Measurements from ENCODE around the gene ALDH18A1.

DNA sequence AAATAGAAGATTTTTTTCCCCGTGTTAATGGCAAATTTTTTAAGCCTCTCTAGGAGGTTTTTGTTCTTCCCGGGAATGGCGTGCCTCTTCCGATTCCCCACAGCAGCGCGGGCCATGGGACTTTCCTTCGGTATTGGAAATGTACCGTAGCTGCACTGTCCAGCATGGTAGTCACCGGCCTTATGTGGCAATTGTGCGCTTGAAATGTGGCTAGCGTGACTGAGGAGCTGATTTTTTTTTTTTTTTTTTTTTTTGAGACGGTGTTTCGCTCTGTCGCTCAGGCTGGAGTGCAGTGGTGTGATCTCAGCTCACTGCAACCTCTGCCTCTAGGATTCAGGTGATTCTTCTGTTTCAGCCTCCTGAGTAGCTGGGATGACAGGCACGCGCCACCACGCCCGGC, 38.2 kb upstream of the ALDH18A1 start:
- TF ChIP-seq, protein P1, sequence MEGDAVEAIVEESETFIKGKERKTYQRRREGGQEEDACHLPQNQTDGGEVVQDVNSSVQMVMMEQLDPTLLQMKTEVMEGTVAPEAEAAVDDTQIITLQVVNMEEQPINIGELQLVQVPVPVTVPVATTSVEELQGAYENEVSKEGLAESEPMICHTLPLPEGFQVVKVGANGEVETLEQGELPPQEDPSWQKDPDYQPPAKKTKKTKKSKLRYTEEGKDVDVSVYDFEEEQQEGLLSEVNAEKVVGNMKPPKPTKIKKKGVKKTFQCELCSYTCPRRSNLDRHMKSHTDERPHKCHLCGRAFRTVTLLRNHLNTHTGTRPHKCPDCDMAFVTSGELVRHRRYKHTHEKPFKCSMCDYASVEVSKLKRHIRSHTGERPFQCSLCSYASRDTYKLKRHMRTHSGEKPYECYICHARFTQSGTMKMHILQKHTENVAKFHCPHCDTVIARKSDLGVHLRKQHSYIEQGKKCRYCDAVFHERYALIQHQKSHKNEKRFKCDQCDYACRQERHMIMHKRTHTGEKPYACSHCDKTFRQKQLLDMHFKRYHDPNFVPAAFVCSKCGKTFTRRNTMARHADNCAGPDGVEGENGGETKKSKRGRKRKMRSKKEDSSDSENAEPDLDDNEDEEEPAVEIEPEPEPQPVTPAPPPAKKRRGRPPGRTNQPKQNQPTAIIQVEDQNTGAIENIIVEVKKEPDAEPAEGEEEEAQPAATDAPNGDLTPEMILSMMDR (IDR thresholded peaks at IDR 0.05 in 4 of 5, conservative IDR thresholded peaks at IDR 0.05 in 1 of 5): no peak
- no peak for TF ChIP-seq POLR2A (IDR thresholded peaks at IDR 0.05)
